Measurements from ENCODE around the gene SART1. TPM values are rescaled to one million over a fixed set of nuclear protein-coding genes. Genes with fewer than 3 reads are reported as not detected.
A peak's percentile ranks its signal among the peaks of the same experiment; 100 is the strongest.

The SART1 gene
- total RNA-seq, 1 experiment from 2014 or later = 74.6 TPM

- TF ChIP-seq EZH2 (IDR thresholded peaks at IDR 0.05; ENCODE audit: low read depth) (no peak), CTCF (conservative IDR thresholded peaks at IDR 0.05) (no peak)
- POLR2A ChIA-PET (ENCODE audit: unreplicated experiment) = no interaction called here
- Histone ChIP-seq H3K4me3 (no peak overlapping the region), H3K9me2 (ENCODE audit: insufficient read depth) (no peaks in the 10 kb centered on the region), H3K79me2 (ENCODE audit: low read depth) (peaks cover 28% of the 10 kb centered on the region), H4K20me1 (ENCODE audit: insufficient read depth) (no peaks in the 10 kb centered on the region), H3K27me3 (ENCODE audit: insufficient read depth, low read depth) (no peaks in the 10 kb centered on the region), H3K27ac (no peak overlapping the region), H3K9me3 (ENCODE audit: insufficient read depth, low read depth) (no peaks in the 10 kb centered on the region), H3F3A (ENCODE audit: insufficient read depth, low read depth) (peaks cover 67% of the 10 kb centered on the region), H3K4me2 (no peak overlapping the region), H3K36me3 (ENCODE audit: low read depth) (peaks cover 12% of the 10 kb centered on the region; the same call in 1 of the 2 replicates), H2AFZ (no peak overlapping the region), H3K4me1 (replicated peaks; ENCODE audit: insufficient read depth) (peaks cover 23% of the 10 kb centered on the region)
- CTCF ChIA-PET = interaction anchor here (1.3 kb wide), 1 partner anchor 16 kb away, joined by 3 read pairs; no protein-coding TSS in a partner anchor
- intact Hi-C loops (cut with micrococcal nuclease; ENCODE audit: unreplicated experiment) = no loop called here
- no TSS peak for BruUV-seq (replicated peaks)
- DNase-seq = no peak
These were observed 44.8 kb downstream of the SART1 start for GRCh38 chr11:66006134-66006890.

- Histone ChIP-seq H3K79me2 (ENCODE audit: low read depth) (peaks cover 23% of the 10 kb centered on the region), H2AFZ (no peak overlapping the region), H3K4me2 (no peak overlapping the region), H4K20me1 (ENCODE audit: insufficient read depth) (no peaks in the 10 kb centered on the region), H3K4me1 (replicated peaks; ENCODE audit: insufficient read depth) (peaks cover 28% of the 10 kb centered on the region), H3K27me3 (ENCODE audit: insufficient read depth, low read depth) (no peaks in the 10 kb centered on the region), H3K9me3 (ENCODE audit: insufficient read depth, low read depth) (no peaks in the 10 kb centered on the region), H3K27ac (no peak overlapping the region), H3K36me3 (ENCODE audit: low read depth) (peaks cover 12% of the 10 kb centered on the region; the same call in 1 of the 2 replicates), H3K9me2 (ENCODE audit: insufficient read depth) (no peaks in the 10 kb centered on the region), H3K4me3 (no peak overlapping the region), H3F3A (ENCODE audit: insufficient read depth, low read depth) (peaks cover 67% of the 10 kb centered on the region)
- TF ChIP-seq EZH2 (IDR thresholded peaks at IDR 0.05; ENCODE audit: low read depth) (no peak), CTCF (conservative IDR thresholded peaks at IDR 0.05) (no peak)
- POLR2A ChIA-PET (ENCODE audit: unreplicated experiment) = interaction anchor here (0.6 kb wide), 1 partner anchor 116 kb away, joined by 3 read pairs; the partner anchor contains the start of gene CCDC85B
- DNase-seq = peak in 1 of 2 experiments; percentile 67
- CTCF ChIA-PET = interaction anchor here (1.3 kb wide), 1 partner anchor 16 kb away, joined by 3 read pairs; no protein-coding TSS in a partner anchor
- intact Hi-C loops (cut with micrococcal nuclease; ENCODE audit: unreplicated experiment) = no loop called here
- BruUV-seq (replicated peaks) = no TSS peak
These were observed 45.3 kb downstream of the SART1 start for GRCh38 chr11:66006891-66007176.

GRCh38 chr11:66007201-66007634 lies 45.7 kb downstream of the SART1 start:
- no peak for TF ChIP-seq CTCF (conservative IDR thresholded peaks at IDR 0.05)
- no peak for TF ChIP-seq EZH2 (IDR thresholded peaks at IDR 0.05; ENCODE audit: low read depth)
- Histone ChIP-seq H3K27me3 (ENCODE audit: insufficient read depth, low read depth) (no peaks in the 10 kb centered on the region), H2AFZ (no peak overlapping the region), H3K36me3 (ENCODE audit: low read depth) (peaks cover 12% of the 10 kb centered on the region; the same call in 1 of the 2 replicates), H3F3A (ENCODE audit: insufficient read depth, low read depth) (peaks cover 70% of the 10 kb centered on the region), H3K4me1 (replicated peaks; ENCODE audit: insufficient read depth) (peaks cover 32% of the 10 kb centered on the region), H4K20me1 (ENCODE audit: insufficient read depth) (no peaks in the 10 kb centered on the region), H3K27ac (no peak overlapping the region), H3K4me3 (no peak overlapping the region), H3K9me2 (ENCODE audit: insufficient read depth) (no peaks in the 10 kb centered on the region), H3K9me3 (ENCODE audit: insufficient read depth, low read depth) (no peaks in the 10 kb centered on the region), H3K4me2 (no peak overlapping the region), H3K79me2 (ENCODE audit: low read depth) (peaks cover 22% of the 10 kb centered on the region)
- DNase-seq = peak in 1 of 2 experiments; percentile 36
- CTCF ChIA-PET = no interaction called here
- POLR2A ChIA-PET (ENCODE audit: unreplicated experiment) = interaction anchor here (0.6 kb wide), 1 partner anchor 117 kb away, joined by 3 read pairs; the partner anchor contains the start of gene CCDC85B
- BruUV-seq (replicated peaks) = no TSS peak
- intact Hi-C loops (cut with micrococcal nuclease; ENCODE audit: unreplicated experiment) = no loop called here

Measured in PC-9 (cell line).